Muscle layer of colon (tissue), 2 donors: ENCODE results near the gene GNB2.

Source experiments
- H3K27ac ChIP-seq: one replicate; pipeline ENCODE4 v1.7.0; 2013; ENCODE audit warnings: low read depth, mild to moderate bottlenecking, low read length, moderate library complexity
- H3K27me3 ChIP-seq, 2 donors: one replicate each; pipeline ENCODE4 v1.7.0; 2013; ENCODE audit warnings: low read length in 2 of 2, mild to moderate bottlenecking in 2 of 2; ENCODE audit not compliant: insufficient read depth in 2 of 2, control insufficient read depth in 1 of 2
- H3K36me3 ChIP-seq: one replicate; pipeline ENCODE4 v1.7.0; 2013; ENCODE audit warnings: mild to moderate bottlenecking, low read length; ENCODE audit not compliant: insufficient read depth
- H3K4me1 ChIP-seq: one replicate; pipeline ENCODE4 v1.7.0; 2013; ENCODE audit warnings: mild to moderate bottlenecking, low read length; ENCODE audit not compliant: insufficient read depth
- H3K4me3 ChIP-seq, 2 donors: one replicate each; pipeline ENCODE4 v1.7.0; 2013; ENCODE audit warnings: low read length in 2 of 2, low read depth in 1 of 2, mild to moderate bottlenecking in 1 of 2, moderate library complexity in 1 of 2
- H3K9ac ChIP-seq: one replicate; pipeline ENCODE4 v1.7.0; 2013; ENCODE audit warnings: low read length
- H3K9me3 ChIP-seq: one replicate; pipeline ENCODE4 v1.7.0; 2013; ENCODE audit warnings: mild to moderate bottlenecking, low read length
- donor health status: abdominal sarcoma.
- donor health status: Adenocarcinoma of cecum.

The GNB2 gene

DNA sequence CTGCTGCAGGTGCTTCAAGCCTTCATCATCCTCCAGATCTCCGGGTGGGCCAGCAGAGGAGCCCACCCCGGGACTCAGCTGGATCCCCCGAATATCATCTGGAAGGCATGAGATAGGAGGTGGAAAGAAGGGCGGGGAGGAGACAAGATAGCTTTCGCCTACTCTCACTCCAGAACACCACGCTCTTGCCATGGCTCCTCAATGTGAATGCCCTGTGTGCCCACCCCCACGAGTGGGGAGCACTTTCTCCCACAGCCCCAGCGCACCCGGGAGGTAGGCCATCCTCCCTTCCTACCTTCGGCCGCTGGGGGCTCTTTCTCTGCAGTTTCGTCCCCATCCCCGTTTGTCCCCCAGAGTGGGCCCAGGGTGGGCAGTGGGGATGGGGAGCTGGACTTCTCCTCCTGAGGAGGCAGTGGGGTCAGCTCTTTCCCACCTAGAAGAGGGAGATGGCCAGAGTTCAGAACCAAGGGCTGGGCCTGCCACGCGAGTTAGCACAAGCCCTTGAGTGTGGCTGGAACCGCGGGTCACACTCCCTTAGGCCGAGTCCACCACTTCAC lies 11.6 kb downstream of the GNB2 start:
- Histone ChIP-seq H3K27me3 (no peaks in the 10 kb centered on the region), H3K36me3 (peaks cover 64% of the 10 kb centered on the region), H3K4me3 (no peak overlapping the region), H3K27ac (no peak overlapping the region), H3K9me3 (no peaks in the 10 kb centered on the region), H3K4me1 (peaks cover 9% of the 10 kb centered on the region), H3K9ac (no peak overlapping the region)

DNA sequence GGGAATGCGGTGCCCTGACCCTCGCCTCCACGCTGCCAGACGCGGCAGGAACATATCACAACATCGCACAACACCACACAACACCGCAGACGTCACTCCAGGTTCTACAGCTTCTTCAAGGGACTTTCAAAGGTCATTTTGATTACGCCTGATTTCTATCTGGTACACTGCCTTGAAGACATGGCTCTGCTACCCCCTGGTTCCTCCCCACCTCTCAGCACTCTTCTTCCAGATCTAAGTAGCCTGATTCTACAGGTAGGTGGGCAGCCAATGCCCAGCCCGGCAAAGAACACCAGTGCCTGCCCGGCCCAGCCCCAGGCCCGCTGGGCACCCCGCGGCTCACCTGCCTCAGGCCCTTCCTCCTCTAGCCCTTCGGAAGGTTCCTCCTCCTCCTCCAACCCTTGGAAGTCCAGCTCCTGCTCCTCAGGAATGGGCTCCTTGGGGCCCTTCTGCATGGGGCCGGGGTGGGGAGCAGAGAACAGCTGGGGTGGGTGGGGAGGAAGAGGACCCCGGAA lies 12.1 kb downstream of the GNB2 start:
- Histone ChIP-seq H3K4me3 (no peak overlapping the region), H3K27me3 (no peaks in the 10 kb centered on the region), H3K27ac (no peak overlapping the region), H3K9ac (no peak overlapping the region), H3K36me3 (peaks cover 64% of the 10 kb centered on the region), H3K4me1 (peaks cover 12% of the 10 kb centered on the region), H3K9me3 (no peaks in the 10 kb centered on the region)

DNA sequence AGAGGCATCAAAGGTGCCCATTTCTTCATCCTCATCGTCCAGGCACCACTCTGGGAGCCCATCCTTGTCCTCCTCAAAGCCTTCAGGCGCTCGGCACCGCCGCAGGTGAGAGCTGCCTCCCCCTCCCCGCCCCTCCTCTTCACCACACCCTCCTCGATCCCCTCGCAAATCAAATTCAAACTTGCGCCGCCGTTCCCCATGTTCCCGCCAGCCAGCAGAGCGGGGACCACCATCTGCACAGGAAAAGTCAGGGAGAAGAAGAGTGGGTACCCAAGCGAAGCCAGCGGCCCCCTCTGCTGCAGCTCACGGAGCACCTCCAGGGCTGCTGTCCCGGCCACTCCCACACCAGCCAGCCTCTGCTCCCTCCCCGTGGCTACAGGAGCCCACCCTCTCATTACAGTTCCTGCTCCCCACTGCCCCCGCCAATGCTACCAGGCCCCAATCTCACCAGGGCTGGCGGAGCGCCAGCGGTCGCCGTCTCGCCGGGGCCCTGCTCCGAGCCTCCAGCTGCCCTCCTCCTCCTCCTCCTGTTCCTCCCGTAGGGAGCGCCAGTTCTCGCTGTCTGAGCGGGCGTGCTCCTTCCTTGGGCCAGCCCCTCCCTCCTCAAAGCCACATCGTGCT lies 12.8 kb downstream of the GNB2 start:
- H3K36me3 ChIP-seq = peaks cover 64% of the 10 kb centered on the region
- no peaks in the 10 kb centered on the region for H3K9me3 ChIP-seq
- H3K27me3 ChIP-seq = no peaks in the 10 kb centered on the region
- H3K4me1 ChIP-seq = peaks cover 18% of the 10 kb centered on the region
- no peak overlapping the region for H3K4me3 ChIP-seq
- H3K9ac ChIP-seq = no peak overlapping the region
- no peak overlapping the region for H3K27ac ChIP-seq

DNA sequence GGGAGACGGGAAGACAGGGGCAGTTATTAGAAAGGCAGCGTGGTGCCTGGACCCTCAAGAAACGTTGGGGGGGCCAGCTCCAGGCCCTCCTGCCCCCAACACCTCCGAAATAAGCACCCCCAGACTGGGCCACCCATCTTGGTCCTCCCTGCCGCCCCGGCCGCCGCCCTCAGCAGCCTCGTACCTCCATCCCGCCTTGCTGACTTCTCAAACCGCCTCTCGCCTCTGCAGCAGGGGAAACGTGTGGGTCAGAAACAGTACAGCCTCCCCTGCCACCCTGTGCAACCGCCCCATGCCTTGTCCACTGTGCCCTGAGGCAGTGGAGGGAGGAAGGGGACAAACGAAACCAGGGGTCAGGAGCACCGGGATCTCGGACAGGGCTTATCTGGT lies 13.3 kb downstream of the GNB2 start:
- Histone ChIP-seq H3K36me3 (peaks cover 59% of the 10 kb centered on the region), H3K27me3 (no peaks in the 10 kb centered on the region), H3K9ac (no peak overlapping the region), H3K4me3 (no peak overlapping the region), H3K9me3 (no peaks in the 10 kb centered on the region), H3K4me1 (peaks cover 22% of the 10 kb centered on the region), H3K27ac (no peak overlapping the region)

DNA sequence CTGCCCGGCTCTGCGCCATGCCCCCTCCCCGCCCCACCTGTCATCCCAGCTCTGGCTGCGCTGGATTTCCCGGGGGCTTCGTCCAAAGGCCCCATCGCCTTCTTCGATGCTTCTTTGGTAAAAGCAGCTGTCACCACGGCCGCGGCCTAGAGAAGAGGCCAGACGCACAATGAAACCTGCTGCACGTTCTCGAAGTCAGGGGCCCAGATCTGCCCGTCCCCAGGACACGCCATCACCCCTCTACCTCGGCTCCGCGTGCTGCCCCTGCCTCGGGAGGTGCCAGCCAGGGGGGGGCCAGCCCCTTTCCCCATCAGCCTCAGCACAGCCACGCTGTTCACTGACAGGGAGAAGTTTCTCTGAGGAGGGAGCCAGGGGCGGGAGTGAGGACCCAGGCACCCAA lies 13.7 kb downstream of the GNB2 start:
- Histone ChIP-seq H3K4me1 (peaks cover 27% of the 10 kb centered on the region), H3K9ac (no peak overlapping the region), H3K9me3 (no peaks in the 10 kb centered on the region), H3K36me3 (peaks cover 55% of the 10 kb centered on the region), H3K27me3 (no peaks in the 10 kb centered on the region), H3K4me3 (no peak overlapping the region), H3K27ac (no peak overlapping the region)

DNA sequence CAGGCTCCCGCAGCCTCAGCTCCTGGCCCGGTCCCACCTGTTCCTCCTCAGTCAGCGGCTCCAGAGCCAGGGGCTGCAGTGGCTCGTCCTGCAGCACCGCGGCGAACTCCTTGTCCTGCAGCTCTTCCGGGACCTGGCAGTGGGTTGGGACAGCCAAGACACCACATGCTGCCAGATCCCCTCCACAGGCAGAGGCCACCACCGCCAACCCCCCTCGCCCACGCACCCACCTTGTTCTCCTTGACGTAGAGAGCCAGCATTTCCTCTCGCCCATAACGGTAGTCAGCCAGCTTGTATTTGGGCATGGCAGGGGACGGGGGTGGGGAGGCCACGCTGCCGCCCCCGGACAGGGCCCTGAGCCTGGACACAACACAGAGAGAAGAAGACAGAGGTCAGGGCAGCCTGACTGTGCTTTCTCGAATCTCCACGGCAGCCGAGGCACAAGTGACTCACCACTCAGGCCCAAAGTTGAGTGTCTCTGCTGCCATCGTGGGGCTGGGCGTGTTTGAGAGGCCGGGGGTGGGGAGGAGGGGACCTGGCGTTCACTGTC lies 14.3 kb downstream of the GNB2 start:
- no peak overlapping the region for H3K9ac ChIP-seq
- no peak overlapping the region for H3K27ac ChIP-seq
- no peaks in the 10 kb centered on the region for H3K9me3 ChIP-seq
- H3K27me3 ChIP-seq = no peaks in the 10 kb centered on the region
- peaks cover 32% of the 10 kb centered on the region for H3K4me1 ChIP-seq
- H3K36me3 ChIP-seq = peaks cover 51% of the 10 kb centered on the region
- no peak overlapping the region for H3K4me3 ChIP-seq

DNA sequence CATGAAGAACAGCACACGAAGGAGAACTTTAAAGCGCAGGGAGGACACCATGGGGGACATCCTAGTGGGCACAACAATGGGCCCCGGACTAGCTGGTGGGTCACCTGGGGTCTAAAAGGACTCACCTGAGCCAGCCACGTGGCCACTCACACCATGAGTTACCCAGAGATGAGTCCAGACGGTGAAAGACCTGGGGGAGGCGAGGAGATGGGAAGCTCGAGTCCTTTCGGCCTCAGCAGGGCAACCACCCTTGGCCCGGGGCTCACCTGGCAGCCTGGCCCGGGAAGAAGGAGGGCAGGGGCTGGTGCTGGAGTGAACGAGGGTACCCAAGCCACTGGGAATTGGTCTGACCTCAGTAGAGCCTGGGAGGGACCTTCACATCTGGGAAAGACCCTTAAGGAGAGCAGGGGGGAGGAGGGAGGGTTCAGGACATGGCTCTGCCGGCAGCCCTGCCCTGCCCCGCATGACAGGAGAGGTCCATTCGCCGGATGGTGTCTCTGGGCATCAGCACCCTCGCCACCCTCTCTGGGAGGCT lies 14.9 kb downstream of the GNB2 start:
- H3K4me3 ChIP-seq = no peak overlapping the region
- H3K9ac ChIP-seq = no peak overlapping the region
- no peak overlapping the region for H3K27ac ChIP-seq
- H3K4me1 ChIP-seq = peaks cover 35% of the 10 kb centered on the region
- peaks cover 45% of the 10 kb centered on the region for H3K36me3 ChIP-seq
- H3K9me3 ChIP-seq = no peaks in the 10 kb centered on the region
- no peaks in the 10 kb centered on the region for H3K27me3 ChIP-seq

DNA sequence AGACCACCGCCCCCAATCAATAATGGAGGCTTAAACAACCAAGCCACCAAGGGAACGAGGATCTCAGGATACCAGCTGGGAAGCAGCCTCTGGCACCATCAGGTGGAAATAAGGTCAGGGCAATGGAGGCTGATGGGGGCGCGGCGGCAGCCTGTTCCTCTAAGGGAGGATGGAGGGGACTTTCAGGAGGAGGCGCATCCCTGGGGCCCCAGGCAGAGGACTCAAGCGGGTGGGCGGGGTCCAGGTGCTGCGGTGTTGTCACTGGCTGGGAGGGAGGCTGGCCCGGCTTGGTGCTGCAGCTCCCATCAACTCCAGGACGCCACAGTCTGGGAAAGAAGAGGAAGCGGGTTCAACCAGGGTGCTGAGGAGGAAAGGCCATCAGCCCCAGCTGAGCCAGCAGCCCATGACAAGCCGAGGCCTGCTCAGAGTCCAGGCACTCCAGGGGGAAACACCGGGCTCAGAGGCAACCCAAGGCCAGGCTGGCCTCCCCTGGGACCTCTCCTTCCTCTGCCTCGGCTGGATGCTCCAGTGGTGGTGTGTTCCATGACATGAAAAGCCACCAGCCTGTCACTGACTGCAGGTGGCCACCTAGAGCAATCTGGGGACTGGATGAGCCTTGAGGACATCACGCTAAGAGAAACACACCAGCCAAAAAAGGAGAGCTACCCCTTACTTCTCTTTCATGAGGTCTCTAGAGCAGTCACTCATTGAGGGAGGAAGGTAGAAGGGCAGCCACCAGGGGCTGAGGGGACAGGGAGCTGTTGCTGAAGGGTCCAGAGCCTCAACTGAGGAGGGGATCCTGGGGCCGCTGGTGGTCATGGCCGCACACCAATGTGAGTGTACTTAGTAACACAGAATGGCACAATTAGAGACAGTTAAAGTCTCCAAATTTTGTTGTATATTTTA lies 15.9 kb downstream of the GNB2 start:
- Histone ChIP-seq H3K9ac (no peak overlapping the region), H3K27ac (no peak overlapping the region), H3K9me3 (no peaks in the 10 kb centered on the region), H3K36me3 (peaks cover 39% of the 10 kb centered on the region), H3K4me3 (no peak overlapping the region), H3K4me1 (peaks cover 35% of the 10 kb centered on the region), H3K27me3 (no peaks in the 10 kb centered on the region)

DNA sequence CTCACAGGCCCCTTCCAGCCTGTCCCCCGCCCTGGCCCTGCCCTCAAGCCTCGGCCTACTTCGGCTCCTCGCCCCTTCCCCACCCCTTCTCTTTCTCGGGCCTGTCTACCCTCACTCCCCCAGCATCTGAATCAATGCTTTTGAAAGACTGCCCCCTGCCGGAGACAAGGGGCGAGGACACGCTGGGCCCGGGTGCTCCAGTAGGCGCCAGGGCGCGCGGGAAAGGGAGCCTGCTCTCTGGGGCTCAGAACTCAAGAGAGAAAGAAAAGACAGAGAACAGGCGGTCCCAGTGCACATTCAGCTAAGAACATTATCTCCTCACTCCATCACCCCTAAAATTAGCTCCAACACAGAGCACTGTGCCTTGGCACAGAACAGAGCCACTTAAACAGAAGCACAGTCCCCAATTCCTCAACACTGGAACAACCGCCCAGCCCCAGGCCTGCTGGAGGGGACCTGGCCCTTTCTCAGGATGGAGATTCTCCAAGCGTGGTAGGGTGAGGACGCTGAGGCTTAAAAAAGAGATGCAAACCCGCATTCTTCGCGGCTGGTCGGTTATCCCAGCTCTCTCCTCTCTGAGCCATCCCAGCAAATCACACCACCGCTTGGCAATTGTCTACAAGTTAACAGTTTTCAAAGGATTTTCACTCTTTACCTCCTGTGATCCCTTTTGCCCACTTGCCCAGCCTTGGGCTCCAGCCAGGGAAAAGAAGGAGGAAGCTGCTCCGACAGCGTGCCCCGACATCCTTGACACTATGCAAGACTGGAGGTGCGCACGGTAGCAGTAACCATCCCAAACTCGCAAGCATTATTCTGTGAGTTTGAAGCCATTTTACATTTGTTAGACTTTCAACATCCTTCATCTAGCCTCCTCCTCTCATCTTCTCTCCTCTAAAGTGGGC lies 18.4 kb downstream of the GNB2 start:
- peaks cover 35% of the 10 kb centered on the region for H3K4me1 ChIP-seq
- no peak overlapping the region for H3K9ac ChIP-seq
- peak overlapping the region; percentile 23 for H3K27ac ChIP-seq

DNA sequence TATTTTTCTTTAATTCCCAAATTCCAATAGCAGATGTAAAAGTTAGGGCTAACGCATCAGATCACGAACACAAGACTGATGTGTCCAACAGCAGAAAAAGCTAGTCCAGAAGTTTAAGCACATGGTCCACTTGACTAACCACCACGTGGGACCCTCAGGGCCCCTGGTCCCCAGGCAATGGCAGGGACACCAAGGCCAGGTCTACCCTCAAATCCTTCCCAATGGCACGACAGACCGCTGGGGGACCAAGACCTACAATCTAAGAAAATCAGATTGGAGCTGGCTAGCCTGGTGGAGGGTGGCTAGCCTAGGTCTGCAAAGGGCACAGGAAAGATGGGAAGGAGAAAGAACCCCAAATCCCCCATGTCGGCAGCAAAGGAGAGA lies 19.0 kb downstream of the GNB2 start:
- H3K4me1 ChIP-seq = peaks cover 35% of the 10 kb centered on the region
- H3K4me3 ChIP-seq = peak overlapping the region; percentile 62 to 80
- peak overlapping the region; percentile 17 for H3K27ac ChIP-seq
- no peaks in the 10 kb centered on the region for H3K9me3 ChIP-seq
- peaks cover 9% of the 10 kb centered on the region for H3K36me3 ChIP-seq
- peak overlapping the region; percentile 80 for H3K9ac ChIP-seq
- H3K27me3 ChIP-seq = no peaks in the 10 kb centered on the region

More for the DNA sequence above, 18.4 kb downstream of the GNB2 start:
- H3K9me3 ChIP-seq = no peaks in the 10 kb centered on the region
- H3K36me3 ChIP-seq = peaks cover 15% of the 10 kb centered on the region
- H3K4me3 ChIP-seq = peak overlapping the region in 1 of 2 donors; percentile 80
- H3K27me3 ChIP-seq = no peaks in the 10 kb centered on the region
